Motor neuron (in vitro differentiated cells): Measurements from ENCODE around the gene TBC1D22B. TPM values are rescaled to one million over a fixed set of nuclear protein-coding genes. Genes with fewer than 3 reads are reported as not detected.

Experiments used
- ATAC-seq, 8 experiments: fragments of 200-7000 bp; cut with Tn5 transposase; replicated peaks in 6 of 8; 2 replicates each; pipeline ENCODE4 v1.8.0; 2021; ENCODE audit warnings: mild to moderate bottlenecking in 8 of 8, moderate library complexity in 8 of 8
- H3K27ac ChIP-seq, 2 donors: fragments of 250-450 bp; sonication (Bioruptor Pico); 2 replicates each; pipeline ENCODE4 v1.9.0; 2021; ENCODE audit warnings: antibody characterized with exemption in 2 of 2, mild to moderate bottlenecking in 2 of 2, moderate library complexity in 1 of 2
- H3K4me1 ChIP-seq, 2 donors: fragments of 250-450 bp; sonication (Bioruptor Pico); replicated peaks in 1 of 2; 2 replicates each; pipeline ENCODE4 v1.6.1; 2021; ENCODE audit warnings: antibody characterized with exemption in 2 of 2, mild to moderate bottlenecking in 2 of 2, moderate library complexity in 1 of 2
- H3K4me3 ChIP-seq, 5 donors: fragments of 250-450 bp; sonication (Bioruptor Pico); 2 replicates each; pipeline ENCODE4 v1.9.0; 2021; ENCODE audit warnings: antibody characterized with exemption in 5 of 5, mild to moderate bottlenecking in 5 of 5, moderate library complexity in 4 of 5
- WGBS, 10 experiments: fragments of 450-650 bp; shearing (Covaris generic); methylation state at CpG; one replicate each; pipeline ENCODE4 v1.0.0; 2022; 5-methylcytosine and 5-hydroxymethylcytosine counted together
- in situ Hi-C, 9 experiments: fragments of 400-800 bp; cut with MboI; loops; one replicate each; pipeline ENCODE4 v1.15.0; 2021; ENCODE audit warnings: low sequenced_read_pairs in 9 of 9, low pct_unique_long_range_greater_than_20kb in 2 of 9; ENCODE audit not compliant: unreplicated experiment in 9 of 9
- total RNA-seq, 8 experiments: library from RNA; unstranded; fragments of 300-600 nt; gene quantifications; 2 replicates each; pipeline versions ENCODE4 v1.2.3 to v1.2.4, GENCODE V29; 2022

The TBC1D22B gene, protein sequence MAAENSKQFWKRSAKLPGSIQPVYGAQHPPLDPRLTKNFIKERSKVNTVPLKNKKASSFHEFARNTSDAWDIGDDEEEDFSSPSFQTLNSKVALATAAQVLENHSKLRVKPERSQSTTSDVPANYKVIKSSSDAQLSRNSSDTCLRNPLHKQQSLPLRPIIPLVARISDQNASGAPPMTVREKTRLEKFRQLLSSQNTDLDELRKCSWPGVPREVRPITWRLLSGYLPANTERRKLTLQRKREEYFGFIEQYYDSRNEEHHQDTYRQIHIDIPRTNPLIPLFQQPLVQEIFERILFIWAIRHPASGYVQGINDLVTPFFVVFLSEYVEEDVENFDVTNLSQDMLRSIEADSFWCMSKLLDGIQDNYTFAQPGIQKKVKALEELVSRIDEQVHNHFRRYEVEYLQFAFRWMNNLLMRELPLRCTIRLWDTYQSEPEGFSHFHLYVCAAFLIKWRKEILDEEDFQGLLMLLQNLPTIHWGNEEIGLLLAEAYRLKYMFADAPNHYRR
- 10 to 100 TPM in 2 of 8 experiments, 1 to 10 TPM in 6; 6.4 to 17.1 (median 9.2) TPM for total RNA-seq

DNA sequence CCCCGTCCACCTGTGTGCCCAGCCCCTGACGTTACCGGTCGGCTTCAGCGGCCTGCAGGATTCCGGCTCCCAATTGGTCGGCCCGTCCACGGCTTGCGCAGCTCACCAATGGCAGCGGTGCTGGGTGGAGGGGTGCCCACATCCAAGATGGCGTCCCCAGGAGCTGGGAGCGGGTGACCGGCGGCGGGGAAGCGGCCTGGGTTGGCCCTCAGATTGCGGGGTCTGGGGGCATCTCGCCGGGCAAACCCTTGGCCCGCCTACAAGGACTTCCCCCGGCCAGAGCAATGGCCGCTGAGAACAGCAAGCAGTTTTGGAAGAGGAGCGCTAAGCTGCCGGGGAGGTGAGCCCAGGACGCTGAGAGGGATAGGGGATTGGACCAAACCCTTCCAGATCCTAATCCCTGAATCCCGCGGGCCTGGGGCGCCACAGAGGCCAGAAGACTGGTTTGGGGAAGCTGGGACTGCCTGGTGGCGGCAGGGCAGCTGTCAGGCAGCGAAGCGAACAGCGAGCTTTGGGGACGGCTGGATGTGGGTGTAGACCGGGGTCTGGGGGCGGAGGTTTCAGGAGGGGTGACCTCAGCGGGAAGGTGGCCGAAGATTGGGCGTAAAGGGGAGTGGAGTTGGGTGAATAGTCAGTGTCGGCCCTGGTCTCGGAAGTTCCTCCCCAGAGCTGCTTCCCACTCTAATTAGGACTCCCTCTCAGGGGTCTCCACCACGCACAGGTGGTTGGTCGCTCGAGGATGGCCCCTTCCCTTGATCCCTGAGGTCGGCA, at the start of gene TBC1D22B, which contains the start of gene TMEM217:
Gene TBC1D22B, plus strand, starts transcription at position 139 of the 771 bp plus-strand sequence. Its CDS starts 146 bp downstream, at position 285.
Gene TMEM217, minus strand, starts transcription at position 511 of the 771 bp plus-strand sequence. CDS start 39,114 bp downstream, outside the sequence.
- H3K4me3 ChIP-seq, result peak within 1 kb of the TSS; percentile 78 to 96 (median 91)

DNA sequence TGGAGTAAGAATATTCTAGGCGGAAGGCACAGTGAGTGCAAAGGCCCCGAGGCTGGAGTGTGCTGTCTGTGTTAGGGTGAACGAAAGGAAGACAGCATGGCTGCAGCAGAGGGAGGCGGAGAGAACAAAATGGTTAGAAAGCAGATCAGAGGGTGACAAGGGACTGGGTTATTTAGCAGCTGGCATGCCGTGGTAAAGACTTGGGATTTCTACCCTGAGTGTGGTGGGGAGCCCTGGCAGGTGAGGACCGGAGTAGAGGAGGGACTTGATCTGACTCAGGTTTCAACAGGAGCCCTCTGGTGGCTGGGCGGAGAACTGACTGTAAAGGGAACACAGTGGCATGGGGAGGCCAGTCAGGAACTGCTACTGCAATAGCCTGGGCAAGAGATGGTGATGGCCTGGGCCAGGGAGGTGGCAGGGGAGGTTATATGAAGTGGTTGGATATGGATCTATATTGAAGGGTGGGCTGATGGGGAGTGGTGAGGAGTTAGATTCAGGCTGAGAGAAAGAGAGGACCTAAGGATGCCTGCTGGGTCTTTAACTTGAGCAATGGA, 49.6 kb upstream of the TBC1D22B start:
- in situ Hi-C loops, result loop anchor here in 4 of 9 experiments (10.0 to 25.0 kb wide), 3 partner anchors 171 to 321 kb away; partner anchors contain the start of gene C6orf89 (in 3 of the 4)
- no peak overlapping the region for H3K4me3 ChIP-seq
- ATAC-seq, result peak in 7 of 8 experiments; percentile 18 to 87 (median 29)
- WGBS, 10 experiments, result 0 to 100% (median 65%) methylated on average over 1 to 7 of the region's 7 CpGs; no CpG with 5 or more reads in 3 of the 10 experiments
- no peak overlapping the region for H3K27ac ChIP-seq
- peaks cover 2 to 3% of the 10 kb centered on the region in 2 donors for H3K4me1 ChIP-seq

More for the DNA sequence above, at the start of gene TBC1D22B, which contains the start of gene TMEM217:
- peaks cover 3 to 5% of the 10 kb centered on the region in 2 donors for H3K4me1 ChIP-seq
- WGBS, 10 experiments, result 0 to 8% (median 0%) methylated on average over 1 to 6 of the region's 45 CpGs; no CpG with 5 or more reads in 5 of the 10 experiments
- in situ Hi-C loops, result no loop called here
- H3K27ac ChIP-seq, result peak within 1 kb of the TSS; percentile 69 to 88
- peak; percentile 97 to 100 (median 100) for ATAC-seq

DNA sequence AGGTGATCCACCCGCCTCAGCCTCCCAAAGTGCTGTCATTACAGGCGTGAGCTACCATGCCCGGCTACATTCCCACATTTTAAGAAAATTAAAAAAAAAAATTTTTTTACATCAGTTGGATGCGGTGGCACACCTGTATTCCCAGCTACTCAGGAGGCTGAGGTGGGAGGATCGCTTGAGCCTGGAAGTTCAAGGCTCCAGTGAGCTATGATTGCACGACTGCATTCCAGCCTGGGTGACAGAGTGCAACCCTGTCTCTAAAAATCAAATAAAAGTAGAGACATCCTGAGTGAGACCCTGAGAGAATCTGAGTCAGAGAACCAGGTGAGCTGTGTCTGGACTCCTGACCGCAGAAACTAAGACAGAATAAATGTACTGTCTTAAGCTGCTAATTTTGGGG, 48.8 kb upstream of the TBC1D22B start:
- H3K27ac ChIP-seq, result no peak overlapping the region
- no peak overlapping the region for H3K4me3 ChIP-seq
- peaks cover 2 to 3% of the 10 kb centered on the region in 2 donors for H3K4me1 ChIP-seq
- WGBS, 10 experiments, result 33 to 100% (median 83%) methylated on average over 1 to 5 of the region's 7 CpGs; no CpG with 5 or more reads in 3 of the 10 experiments
- in situ Hi-C loops, result loop anchor here in 4 of 9 experiments (10.0 to 25.0 kb wide), 3 partner anchors 171 to 321 kb away; partner anchors contain the start of gene C6orf89 (in 3 of the 4)
- ATAC-seq, result no peak

DNA sequence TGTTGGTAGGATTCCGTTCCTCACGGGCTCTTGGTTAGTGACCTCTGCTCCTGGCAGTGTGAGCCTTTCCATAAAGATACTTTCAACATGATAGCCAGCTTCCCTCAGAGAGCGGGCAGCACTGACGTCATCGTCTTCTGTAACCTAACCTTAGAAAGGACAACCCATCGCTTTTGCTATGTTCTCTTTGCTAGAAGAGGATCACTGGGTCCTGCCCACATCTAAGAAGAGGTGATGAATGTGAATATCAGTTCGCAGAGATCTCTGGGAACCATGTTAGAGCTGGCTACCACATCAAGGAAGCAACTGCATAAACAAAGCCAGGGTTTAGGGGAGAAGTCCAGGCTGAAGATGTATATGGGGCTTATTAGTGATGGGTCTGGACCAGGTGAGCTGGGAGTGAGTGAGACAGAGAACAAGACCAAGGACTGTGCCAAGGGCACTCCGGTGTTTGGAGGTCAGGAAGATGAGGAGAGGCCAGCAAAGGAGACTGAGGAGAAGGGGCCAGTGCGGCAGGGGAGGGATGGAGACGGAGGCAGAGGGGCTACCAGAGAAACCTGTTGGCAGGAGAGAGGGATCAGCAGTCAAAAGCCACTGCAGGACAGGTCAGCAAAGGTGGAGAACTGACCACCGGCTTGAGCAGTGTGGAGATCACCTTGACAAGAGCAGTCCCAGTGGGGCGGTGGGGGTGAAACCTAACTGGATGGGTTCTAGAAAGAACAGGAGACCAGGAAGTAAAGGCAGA, 47.9 kb upstream of the TBC1D22B start:
- peaks cover 2 to 3% of the 10 kb centered on the region in 2 donors for H3K4me1 ChIP-seq
- in situ Hi-C loops, result loop anchor here in 4 of 9 experiments (10.0 to 25.0 kb wide), 3 partner anchors 172 to 322 kb away; partner anchors contain the start of gene C6orf89 (in 3 of the 4)
- no peak for ATAC-seq
- H3K27ac ChIP-seq, result no peak overlapping the region
- WGBS, 10 experiments, result 30 to 95% (median 84%) methylated on average over 1 to 11 of the region's 12 CpGs
- no peak overlapping the region for H3K4me3 ChIP-seq

DNA sequence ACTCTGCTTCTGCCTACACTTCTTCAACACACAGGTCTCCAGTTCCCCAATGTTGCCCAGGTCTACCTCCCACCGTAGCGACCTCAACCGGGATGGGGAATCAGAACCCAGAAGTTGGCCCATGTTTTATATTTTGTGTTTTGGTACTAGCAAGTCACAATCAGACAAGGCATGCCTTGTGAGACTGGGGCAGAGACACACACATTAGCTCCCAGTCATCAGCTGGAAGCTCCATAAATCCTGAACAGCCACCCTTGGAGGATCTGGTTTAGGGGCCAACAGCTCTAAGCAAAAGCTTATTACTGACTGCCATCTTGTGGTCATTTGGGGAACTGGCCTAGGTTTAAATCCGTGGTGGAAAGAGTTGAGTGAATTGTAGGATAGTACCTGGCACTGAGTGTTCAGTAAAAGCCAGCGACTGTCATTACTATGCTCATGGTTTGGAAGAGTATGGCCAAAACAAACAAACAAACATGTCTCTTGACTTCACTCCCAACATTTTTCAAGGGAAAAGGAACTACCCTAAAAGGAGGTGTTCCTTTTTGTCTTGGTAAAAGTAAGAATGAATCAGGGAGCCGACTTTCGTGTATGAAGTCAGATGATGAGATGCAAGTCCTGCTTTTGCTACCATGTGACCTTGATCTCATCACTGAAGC, 47.1 kb upstream of the TBC1D22B start:
- peak; percentile 86 to 96 (median 94) for ATAC-seq
- Histone ChIP-seq H3K27ac (no peak overlapping the region), H3K4me1 (peaks cover 2 to 3% of the 10 kb centered on the region in 2 donors), H3K4me3 (no peak overlapping the region)
- in situ Hi-C loops, result loop anchor here in 4 of 9 experiments (25.0 kb wide), 2 partner anchors 173 to 323 kb away; partner anchors contain the start of gene C6orf89 (in 3 of the 4)
- WGBS, 10 experiments, result 0 to 67% (median 20%) methylated on average over 1 to 4 of the region's 7 CpGs; no CpG with 5 or more reads in 2 of the 10 experiments

DNA sequence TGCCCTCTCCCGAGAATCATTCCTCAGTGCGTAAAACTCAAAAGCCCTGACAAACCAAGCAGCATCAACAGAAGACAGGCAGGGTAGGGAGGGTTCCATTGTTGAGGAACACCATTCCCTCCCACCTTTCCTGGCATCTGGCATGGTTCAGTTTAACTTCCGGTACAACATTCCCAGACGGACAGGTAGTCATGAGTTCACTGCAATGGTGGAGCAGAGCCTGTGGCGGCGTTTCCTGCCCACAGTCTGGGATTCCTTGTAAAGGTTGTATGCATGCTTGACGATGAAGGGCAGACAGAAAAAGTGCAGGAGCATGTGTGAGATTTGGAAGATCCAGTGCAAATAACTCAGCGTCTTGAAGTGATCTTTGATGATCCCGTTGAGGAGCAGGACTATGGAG, 45.3 kb upstream of the TBC1D22B start:
- peaks cover 2 to 3% of the 10 kb centered on the region in 2 donors for H3K4me1 ChIP-seq
- H3K4me3 ChIP-seq, result no peak overlapping the region
- WGBS, 10 experiments, result 33 to 92% (median 71%) methylated on average over 1 to 8 of the region's 9 CpGs; no CpG with 5 or more reads in 2 of the 10 experiments
- no peak overlapping the region for H3K27ac ChIP-seq
- in situ Hi-C loops, result loop anchor here in 4 of 9 experiments (25.0 kb wide), 2 partner anchors 175 to 325 kb away; partner anchors contain the start of gene C6orf89 (in 3 of the 4)
- no peak for ATAC-seq

DNA sequence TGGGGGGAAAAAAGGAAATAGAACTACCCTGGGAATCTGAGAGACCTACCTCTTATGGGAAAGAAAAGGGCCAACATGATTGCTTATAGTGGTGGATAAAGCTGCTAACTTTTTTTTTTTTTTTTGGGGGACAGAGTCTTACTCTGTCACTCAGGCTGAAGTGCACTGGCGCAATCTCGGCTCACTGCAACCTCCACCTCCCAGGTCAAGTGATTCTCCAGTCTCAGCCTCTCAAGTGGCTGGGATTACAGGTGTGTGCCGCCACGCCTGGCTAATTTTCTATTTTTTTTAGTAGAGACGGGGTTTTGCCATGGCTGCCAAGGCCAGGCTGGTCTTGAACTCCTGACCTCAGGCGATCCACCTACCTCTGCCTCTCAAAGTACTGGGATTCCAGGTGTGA, 39.5 kb upstream of the TBC1D22B start:
- H3K4me1 ChIP-seq, result peaks cover 7 to 8% of the 10 kb centered on the region in 2 donors
- WGBS, 10 experiments, result 73 to 100% (median 90%) methylated on average over 1 to 6 of the region's 6 CpGs; no CpG with 5 or more reads in 4 of the 10 experiments
- no peak overlapping the region for H3K4me3 ChIP-seq
- no peak overlapping the region for H3K27ac ChIP-seq
- in situ Hi-C loops, result loop anchor here in 4 of 9 experiments (25.0 kb wide), 2 partner anchors 181 to 331 kb away; partner anchors contain the start of gene C6orf89 (in 3 of the 4)
- no peak for ATAC-seq

DNA sequence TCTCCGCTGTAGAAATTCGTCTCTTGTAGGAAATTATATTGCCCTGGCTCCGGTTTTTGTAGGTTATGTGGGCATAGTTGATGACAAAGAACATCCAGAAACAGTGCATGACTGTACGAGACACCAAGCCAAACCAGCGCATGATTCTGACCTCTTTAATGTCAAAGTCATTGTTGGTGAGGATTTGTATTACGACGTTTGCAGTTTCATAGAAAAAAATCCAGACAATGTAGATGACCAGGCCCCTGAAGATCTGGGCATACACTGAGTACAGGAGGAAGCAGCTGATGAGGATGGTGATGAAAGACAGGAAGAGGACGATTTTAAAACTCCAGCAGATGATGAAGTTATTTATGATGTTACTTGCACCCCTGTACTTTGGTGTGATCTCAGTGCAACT, 39.1 kb upstream of the TBC1D22B start:
- Histone ChIP-seq H3K4me1 (peaks cover 8% of the 10 kb centered on the region in 2 donors), H3K27ac (no peak overlapping the region), H3K4me3 (no peak overlapping the region)
- ATAC-seq, result no peak
- in situ Hi-C loops, result loop anchor here in 4 of 9 experiments (25.0 kb wide), 2 partner anchors 181 to 331 kb away; partner anchors contain the start of gene C6orf89 (in 3 of the 4)
- 24 to 100% (median 85%) methylated on average over 1 to 8 of the region's 8 CpGs; no CpG with 5 or more reads in 1 of the 10 experiments for WGBS, 10 experiments

DNA sequence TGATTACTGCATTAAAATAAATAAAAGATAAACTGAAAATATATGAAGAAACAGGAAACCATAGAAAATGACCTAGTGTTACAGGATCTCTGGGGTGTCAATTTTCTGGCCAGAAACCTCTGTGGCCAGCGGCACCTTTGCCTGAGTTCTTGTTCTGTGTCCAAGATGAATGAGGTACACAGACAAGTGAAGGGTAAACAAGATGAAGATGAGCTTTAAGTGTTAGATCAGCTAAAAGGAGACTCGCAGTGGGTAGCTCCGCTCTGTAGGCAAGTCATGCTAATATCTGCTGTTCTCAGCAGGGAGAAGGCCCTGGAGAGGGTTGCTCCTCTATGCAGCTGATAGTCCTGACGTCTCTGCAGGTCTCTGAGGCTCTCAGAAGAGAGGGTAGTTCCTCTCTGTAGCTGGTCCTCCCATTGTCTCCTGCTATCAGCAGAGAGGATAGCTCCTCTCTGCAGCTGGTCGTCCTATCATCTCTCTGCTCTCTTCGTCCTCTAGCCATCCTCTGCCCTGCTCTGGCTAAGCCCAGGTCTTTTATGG, 35.9 kb upstream of the TBC1D22B start:
- Histone ChIP-seq H3K4me1 (peaks cover 8% of the 10 kb centered on the region in 2 donors), H3K27ac (peak overlapping the region; percentile 27 to 50), H3K4me3 (peak overlapping the region; percentile 19 to 44 (median 38))
- ATAC-seq, result no peak
- in situ Hi-C loops, result loop anchor here in 4 of 9 experiments (25.0 kb wide), 2 partner anchors 184 to 334 kb away; partner anchors contain the start of gene C6orf89 (in 3 of the 4)
- 33 to 100% (median 72%) methylated on average over 1 to 6 of the region's 6 CpGs; no CpG with 5 or more reads in 2 of the 10 experiments for WGBS, 10 experiments

DNA sequence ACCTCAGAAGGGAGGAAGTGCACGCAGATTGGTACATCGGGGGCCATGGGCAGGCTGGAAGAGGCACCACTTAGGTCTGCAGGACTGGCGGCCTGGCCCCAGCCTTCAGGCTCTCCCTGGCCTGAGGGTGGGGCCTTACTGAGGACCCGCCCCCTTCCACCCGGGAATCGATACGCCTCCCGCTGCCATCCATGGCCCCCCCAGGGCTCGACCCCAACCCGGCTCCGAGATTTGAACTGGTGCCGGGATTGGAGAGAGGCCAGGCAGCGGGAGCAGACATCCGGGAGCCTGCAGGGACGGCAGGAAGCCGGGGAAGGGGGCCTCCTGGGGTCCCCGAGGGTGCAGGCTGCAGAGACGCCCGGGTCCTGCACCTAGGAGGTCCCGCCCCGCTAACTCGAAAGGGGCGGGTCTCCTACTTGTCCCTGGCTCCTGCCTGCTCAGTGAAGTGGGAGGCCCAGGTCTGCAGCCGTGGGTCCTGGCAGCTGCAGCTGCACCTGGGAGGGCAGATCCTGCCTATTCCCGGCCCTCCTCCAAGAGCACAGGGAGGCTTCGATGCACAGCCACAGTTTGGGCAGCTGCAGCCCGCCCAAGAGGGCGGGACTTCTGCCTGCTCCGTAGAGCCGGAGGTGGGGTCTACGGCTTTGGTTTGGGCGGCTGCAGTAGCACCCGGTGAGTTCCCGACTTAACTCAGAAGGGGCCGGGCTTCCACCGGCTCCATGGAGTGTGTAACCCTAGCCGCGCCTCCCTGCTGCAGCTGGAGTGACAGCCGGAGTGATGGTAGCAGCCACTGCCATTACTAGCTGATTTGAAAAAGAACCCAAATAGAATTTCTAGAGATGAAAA, 35.2 kb upstream of the TBC1D22B start:
- in situ Hi-C loops, result loop anchor here in 4 of 9 experiments (25.0 kb wide), 2 partner anchors 185 to 335 kb away; partner anchors contain the start of gene C6orf89 (in 3 of the 4)
- peak overlapping the region; percentile 19 to 44 (median 38) for H3K4me3 ChIP-seq
- peak; percentile 90 to 96 (median 92) for ATAC-seq
- peak overlapping the region; percentile 27 to 50 for H3K27ac ChIP-seq
- H3K4me1 ChIP-seq, result peaks cover 8% of the 10 kb centered on the region in 2 donors
- 0 to 7% (median 0%) methylated on average over 1 to 11 of the region's 39 CpGs; no CpG with 5 or more reads in 4 of the 10 experiments for WGBS, 10 experiments
